Pons (tissue), 1 donor: ENCODE measurements around the gene PCAT6.
"Not testable (repeated sequence)": the region's sequence is repeated elsewhere in the genome, so short reads cannot be mapped to it uniquely, and the experiment has no call there.

Experiments used
- DNase-seq: peaks from one replicate; pipeline ENCODE4 v3.0.0-alpha.2; 2016; ENCODE audit warnings: low spot score

Gene PCAT6

GRCh38 chr1:202810615-202811295 is at the start of gene PCAT6:
TSS of gene PCAT6 (plus strand) at chr1:202810954.
- DNase-seq: peak; percentile 93

- no peak for DNase-seq
These were observed 48.7 kb upstream of the PCAT6 start for GRCh38 chr1:202762019-202762418.

GRCh38 chr1:202765721-202766120 is 45.0 kb upstream of the PCAT6 start:
- DNase-seq: no peak

GRCh38 chr1:202770135-202770534 is 40.6 kb upstream of the PCAT6 start:
- DNase-seq: no peak

- DNase-seq: no peak
These were observed 29.6 kb upstream of the PCAT6 start for GRCh38 chr1:202781180-202781579.

GRCh38 chr1:202786804-202787203 is 23.9 kb upstream of the PCAT6 start:
- no peak for DNase-seq

- DNase-seq: no peak
These were observed 22.0 kb upstream of the PCAT6 start for GRCh38 chr1:202788800-202789199.

GRCh38 chr1:202791077-202791747 is 19.5 kb upstream of the PCAT6 start:
- DNase-seq: no peak

- DNase-seq: no peak
These were observed 16.6 kb upstream of the PCAT6 start for GRCh38 chr1:202794051-202794740.

GRCh38 chr1:202794931-202795330 is 15.8 kb upstream of the PCAT6 start:
- DNase-seq: not testable (repeated sequence)

- no peak for DNase-seq
These were observed 14.1 kb upstream of the PCAT6 start for GRCh38 chr1:202796670-202797069.

- DNase-seq: no peak
These were observed 12.5 kb upstream of the PCAT6 start for GRCh38 chr1:202798260-202798659.

GRCh38 chr1:202798792-202799331 is 11.9 kb upstream of the PCAT6 start:
- DNase-seq: no peak

- no peak for DNase-seq
These were observed 10.0 kb upstream of the PCAT6 start for GRCh38 chr1:202800742-202801141.

- no peak for DNase-seq
These were observed 9.6 kb upstream of the PCAT6 start for GRCh38 chr1:202801175-202801574.

GRCh38 chr1:202802034-202802433 is 8.7 kb upstream of the PCAT6 start:
- DNase-seq: no peak

- no peak for DNase-seq
These were observed 7.5 kb upstream of the PCAT6 start for GRCh38 chr1:202802998-202803932.

- DNase-seq: no peak
These were observed 6.6 kb upstream of the PCAT6 start for GRCh38 chr1:202804126-202804525.

GRCh38 chr1:202805886-202806844 is 4.6 kb upstream of the PCAT6 start:
- DNase-seq: no peak

GRCh38 chr1:202806845-202807450 is 3.8 kb upstream of the PCAT6 start:
- DNase-seq: no peak
